ENCODE results near the gene PTMA.
"Not testable (repeated sequence)": the region's sequence is repeated elsewhere in the genome, so short reads cannot be mapped to it uniquely, and the experiment has no call there.

The PTMA gene

GRCh38 chr2:231701456-231702373 lies 6.6 kb upstream of the PTMA start:
- DNase-seq, result no peak

- DNase-seq, result no peak
Measured at GRCh38 chr2:231704017-231704416, 4.3 kb upstream of the PTMA start.

DNA sequence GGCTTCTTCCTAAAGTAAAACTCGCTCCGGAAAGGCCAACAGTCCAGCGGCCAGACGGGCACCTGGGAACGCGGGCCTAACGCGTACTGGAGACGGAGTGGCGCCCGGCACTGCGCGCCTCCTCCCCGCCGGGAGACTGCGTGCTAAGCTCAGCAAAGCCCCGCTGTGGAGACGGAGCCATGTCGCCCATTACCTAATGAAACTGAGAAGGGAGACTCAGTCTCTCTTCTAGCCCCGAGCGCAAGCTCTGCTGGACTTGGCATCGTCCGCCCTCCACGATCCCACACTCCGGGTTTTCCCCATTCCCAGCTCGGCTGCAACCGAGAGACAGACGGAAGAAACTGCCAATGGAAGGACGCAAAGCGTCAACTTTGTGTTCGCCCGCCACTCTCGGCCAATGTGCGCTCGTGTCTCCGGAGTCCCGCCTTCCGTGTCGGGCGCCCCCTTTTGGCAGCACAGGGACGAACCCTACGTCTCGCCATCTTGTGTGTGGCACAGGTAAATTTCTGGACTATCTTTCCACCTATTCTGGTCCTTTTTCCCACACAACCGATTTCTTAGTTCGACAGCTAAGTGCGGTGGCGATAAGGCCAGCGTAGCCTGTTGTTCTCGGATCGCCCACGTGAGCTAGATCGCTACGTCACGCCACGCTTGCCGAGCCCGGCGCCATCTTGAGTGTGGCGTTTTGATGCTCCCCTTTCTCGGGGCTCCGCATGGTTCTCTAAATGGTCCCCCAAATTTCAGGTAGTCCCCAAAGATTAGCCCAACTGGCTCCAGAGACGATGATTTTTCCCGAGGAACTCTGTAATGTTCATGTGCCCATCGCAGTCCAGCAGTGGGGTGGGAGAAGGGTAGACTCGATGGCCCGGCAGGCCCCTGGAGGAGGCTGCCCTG lies 1.3 kb upstream of the PTMA start:
- DNase-seq, result peak; percentile 94

DNA sequence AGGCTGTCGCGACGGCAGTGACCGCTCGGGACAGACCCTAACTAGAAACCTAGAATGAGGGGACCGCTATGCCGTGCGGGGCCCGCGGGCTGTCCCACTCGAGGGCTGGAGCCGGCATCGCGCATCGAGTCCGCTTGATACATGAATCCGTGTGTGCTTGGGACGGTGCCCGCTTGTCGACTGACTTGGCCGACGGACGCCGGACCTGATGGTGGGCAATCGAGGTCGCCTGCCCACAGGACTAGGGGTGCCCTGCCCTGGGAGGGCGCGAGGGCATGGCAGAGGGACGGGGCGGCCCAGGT lies 749 bp upstream of the PTMA start:
- DNase-seq, result no peak

DNA sequence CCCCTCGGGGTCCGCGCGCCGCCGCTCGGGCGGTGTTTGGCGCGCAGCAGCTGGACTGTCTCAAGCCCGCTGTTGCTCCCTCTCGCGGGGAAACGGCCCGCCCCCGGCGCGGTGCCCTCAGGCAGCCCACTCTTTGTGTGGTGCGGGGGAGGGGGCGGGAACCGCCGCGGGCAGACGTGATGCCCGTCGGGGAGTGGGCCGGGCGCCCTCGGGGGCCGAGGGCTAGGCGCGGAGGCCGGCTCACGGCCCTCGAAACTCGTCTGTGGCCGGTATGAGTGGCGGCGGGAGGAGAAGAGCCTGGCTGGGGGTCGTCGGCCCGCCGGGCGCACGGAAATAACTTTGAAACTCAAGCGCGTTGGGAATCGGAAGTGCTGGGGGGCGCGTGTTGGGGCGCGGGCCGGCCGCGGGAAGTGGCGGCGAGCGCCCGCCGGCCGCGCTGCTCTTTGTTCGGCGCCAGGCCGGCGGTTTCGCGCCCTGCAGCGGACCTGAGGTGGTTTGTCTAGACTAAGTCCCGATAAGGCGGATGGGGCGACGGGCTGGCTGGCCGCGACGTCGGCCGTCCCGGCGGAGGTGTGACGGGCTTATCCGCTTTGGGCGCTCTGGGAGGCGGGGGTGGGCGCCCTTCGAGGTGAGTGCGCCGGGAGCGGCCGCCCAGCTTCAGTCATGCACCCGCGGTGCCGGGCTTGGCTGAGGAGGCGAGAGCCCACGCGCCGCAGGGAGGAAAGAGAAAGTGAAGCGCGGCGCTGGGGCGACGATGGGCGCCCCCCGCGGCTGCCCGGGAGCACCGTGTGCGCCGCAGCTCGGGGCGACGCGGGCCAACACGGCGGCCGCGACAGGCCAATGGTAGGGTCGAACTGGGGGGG lies 679 bp downstream of the PTMA start:
- no peak for DNase-seq

DNA sequence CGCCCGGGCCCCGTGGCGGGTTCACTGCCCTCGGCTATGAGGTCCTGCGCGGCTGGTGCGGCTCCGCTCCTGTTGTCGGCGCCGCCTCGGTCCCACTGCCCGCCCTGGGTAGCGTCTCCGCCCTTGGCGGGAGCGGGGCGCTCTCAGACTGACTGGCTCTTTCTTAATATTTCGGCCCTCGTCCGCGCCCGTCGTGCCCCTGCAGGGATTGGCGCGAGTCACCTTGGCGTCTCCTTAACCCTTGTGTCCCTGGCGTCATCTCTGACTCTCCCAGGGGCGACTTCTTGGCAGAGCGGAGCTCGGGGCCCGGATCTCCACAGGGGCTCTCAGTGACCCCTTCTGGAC lies 1.3 kb downstream of the PTMA start:
- no peak for DNase-seq

- peak; percentile 44 for DNase-seq
Measured at GRCh38 chr2:231709981-231710798, 1.9 kb downstream of the PTMA start.

DNA sequence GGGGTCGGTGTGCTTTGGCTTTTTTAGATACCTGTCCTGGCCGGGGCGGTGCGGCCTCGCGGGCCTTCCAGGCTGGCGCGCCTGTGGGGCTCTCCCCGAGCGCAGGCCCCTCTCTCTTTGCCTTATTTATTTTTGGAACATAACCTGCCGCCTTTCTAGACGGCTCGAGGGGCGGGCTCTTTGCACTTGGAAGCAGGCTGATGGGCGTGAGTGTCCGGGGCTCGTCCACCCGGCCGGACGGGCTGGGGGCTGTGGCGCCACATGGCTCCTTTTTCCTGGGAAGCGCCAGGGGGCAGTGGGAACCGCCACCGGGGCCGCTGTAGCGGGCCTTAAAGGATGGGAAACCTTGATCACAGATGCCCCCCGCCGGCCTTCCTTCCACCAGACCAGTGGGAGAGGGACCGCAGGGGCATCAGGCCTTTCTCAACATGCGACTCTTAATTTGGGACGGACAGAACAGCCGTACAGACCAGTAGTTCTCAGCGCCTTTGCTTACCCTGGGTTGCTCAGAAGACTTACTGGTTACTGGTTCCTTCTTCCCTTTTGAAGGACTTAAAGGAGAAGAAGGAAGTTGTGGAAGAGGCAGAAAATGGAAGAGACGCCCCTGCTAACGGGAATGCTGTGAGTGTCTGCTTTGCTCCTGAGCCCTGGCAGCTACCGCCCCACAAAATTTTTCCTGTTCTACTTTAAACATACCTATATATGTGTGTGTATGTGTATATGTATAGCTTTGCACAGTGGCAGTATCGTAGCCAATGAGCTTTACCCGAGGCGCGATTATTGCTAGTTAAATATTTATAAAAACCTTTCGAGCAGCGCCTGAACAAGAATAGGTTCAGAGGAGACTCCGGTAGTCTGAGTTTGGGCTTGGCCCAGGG lies 2.7 kb downstream of the PTMA start:
- DNase-seq, result no peak

- no peak for DNase-seq
Measured at GRCh38 chr2:231711677-231712450, 3.5 kb downstream of the PTMA start.

- not testable (repeated sequence) for DNase-seq
Measured at GRCh38 chr2:231712451-231713021, 4.2 kb downstream of the PTMA start.

GRCh38 chr2:231713406-231713729 lies 5.0 kb downstream of the PTMA start:
- DNase-seq, result not testable (repeated sequence)

DNA sequence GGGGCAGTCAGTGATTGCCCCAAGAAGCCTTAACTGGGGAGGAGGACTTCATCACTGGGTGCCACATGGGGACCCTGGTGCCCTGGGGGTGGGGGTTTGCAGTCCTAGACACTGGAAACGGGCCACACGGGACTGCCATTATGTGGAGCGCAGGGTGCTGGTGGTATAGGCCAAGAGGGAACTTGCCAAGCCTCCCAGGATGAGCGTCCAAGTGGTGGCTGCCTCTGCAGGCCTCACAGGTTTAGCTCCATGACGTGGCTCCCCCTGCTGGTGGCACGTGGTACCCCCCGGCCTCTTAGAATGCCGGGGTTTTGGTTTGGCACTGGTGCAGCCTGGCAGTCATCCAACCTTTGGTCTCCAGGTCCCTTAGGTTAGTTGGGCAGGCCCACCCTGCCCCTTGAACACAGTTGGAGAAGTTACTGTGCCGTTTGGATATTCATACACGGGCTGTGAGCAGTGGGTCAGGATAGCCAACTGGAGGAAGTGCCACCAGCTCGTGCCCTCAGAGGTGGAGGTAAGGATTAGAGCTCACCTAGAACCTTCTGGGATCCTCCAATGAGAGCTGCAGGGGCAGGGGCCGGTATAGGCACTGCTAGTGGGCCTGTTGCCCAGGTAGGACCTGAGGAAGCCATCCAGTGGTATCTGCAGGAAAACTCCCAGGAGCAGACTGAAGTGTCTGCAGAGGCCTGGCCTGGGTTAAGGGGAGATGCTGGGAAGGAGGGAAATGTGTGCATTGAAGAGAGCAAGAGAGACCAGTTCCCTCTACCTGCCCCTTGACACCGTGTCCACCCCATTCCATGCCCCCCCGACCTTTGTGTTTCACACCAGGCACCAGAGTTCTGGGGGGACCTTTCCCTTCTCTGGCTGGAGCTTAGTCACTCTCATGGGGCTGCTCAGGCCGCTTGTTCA lies 5.7 kb downstream of the PTMA start:
- DNase-seq, result peak; percentile 48

- peak; percentile 68 for DNase-seq
Measured at GRCh38 chr2:231714639-231715498, 6.5 kb downstream of the PTMA start.

DNA sequence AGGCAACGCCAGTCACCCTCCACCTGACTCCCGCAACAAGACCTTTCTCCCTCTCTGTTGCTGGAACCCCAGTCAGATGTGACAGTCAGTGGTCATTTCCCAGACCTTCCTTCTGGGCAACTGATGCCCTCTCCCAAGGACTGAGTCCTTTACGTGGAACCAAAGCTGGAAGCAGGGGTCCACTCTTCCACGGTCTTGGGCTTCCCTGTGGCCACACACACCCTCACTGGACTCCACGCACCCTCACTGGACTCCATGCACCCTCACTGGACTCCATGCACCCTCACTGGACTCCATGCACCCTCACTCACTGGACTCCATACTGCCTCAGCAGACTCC lies 7.1 kb downstream of the PTMA start:
- no peak for DNase-seq

GRCh38 chr2:231715988-231716616 lies 7.8 kb downstream of the PTMA start:
- DNase-seq, result no peak

DNA sequence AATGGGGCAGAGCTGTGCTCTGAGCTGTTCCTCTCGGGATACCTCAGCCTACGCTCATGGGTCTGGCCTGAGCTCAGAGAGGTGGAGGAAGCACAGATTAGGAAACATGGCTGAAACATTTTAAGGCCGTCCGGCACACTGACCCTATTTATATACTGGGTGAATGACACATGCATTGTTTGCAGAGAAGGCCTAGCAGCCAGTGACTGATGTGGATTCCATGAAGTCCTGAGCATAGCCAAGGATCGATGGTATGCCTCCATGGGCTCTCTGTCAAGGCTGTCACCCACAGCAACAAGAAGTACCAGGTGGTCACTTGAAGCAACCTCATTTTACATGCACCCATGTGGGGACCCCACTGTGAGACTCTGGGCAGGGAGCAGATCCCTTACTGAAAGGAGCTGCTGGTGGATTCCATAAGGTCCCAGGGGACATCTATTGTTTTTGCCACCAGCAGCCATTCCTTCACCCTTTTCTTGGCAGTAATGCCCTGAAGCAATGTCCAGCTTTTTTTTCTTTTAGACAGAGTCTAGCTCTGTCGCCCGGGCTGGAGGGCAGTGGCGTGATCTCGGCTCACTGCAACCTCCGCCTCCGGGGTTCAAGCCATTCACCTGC lies 8.4 kb downstream of the PTMA start:
- DNase-seq, result no peak

All from NCI-H748 treated with DMSO at 0.1 percent for 48 hours (cell line).